Left forelimb (tissue), 1 donor: ENCODE results near the gene FAM53A.
"Not testable (repeated sequence)": the region's sequence is repeated elsewhere in the genome, so short reads cannot be mapped to it uniquely, and the experiment has no call there.

ENCODE experiments used
- DNase-seq: peaks from one replicate; pipeline ENCODE4 v3.0.0-alpha.2; 2018; ENCODE audit warnings: low spot score

The FAM53A gene

DNA sequence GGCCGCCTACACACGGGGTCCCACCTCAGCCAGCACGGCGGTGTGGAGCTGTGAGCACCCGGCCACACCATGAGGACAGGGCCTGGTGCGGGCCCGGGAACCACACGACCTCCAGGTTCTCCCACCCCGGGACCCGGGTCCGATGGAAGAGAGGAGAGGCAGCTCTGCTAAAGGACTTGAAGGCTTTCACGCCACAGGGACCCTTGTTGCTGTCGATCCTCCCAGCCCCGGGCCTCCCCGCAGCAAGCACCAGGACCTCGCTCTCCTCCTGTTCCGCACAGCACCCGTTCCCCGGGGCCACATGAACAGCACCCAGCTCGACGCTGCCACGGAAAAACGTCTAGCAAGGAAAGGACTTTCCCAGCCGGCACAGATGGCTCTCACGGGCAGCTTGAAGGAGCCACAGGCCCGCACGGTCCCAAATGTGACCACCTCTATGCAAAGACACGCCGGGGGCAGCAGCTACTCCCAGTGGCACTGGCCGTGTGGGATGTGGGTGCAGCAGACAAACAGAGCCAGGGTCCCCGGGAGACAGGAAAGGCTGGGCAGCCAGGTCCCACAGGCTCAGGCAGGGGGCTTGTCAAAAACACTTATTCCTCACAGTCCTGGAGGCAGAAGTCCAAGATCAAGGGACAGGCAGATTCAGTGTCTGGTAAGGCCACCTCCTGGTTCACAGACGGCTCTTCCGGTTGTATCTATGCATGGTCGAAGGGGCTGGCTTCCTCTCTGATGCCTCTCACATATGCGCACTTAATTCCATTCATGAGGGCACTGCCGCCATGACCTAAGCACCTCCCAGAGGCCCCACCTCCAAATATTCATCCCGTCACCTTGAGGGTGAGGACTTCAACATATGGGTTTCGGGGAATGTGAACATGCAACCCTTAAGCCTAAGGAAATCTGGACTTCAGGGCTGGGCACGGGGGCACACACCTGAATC lies 24.7 kb downstream of the FAM53A start:
- no peak for DNase-seq

DNA sequence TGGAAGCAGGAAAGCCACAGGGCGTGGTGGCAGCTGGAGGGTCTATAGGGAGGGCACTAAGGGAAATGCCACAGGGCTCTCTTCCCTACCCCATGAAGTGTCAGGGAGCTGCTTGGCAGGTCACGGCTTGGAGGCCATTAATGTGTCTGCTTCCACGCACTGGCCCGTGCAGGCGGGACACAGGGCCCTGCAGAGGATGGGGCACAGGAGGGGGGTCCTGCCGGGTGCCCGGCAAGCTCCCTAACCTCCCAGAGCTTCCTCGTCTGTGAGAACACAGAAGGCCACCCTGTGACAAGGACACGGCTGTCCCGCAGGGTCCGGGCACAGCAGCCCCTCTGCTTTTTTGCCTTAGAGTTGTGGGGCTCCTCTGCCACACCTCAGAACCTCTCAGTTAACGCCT lies 25.5 kb downstream of the FAM53A start:
- no peak for DNase-seq

DNA sequence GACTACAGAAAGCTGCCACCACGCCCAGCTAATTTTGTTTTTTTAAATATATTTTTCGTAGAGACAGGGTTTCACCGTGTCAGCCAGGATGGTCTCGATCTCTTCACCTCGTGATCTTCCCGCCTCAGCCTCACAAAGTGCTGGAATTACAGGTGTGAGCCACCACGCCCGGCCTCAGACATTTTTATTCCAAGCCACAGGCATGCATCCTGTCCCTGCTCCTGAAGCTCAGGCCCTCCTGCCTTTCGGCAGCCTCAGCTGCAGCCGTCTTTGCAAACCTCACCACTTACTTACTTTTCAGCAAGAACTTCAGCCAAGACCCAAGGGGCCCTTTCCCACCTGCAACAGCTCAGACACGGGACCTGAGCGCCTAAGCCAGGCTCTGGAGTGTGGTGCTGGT lies 26.0 kb downstream of the FAM53A start:
- no peak for DNase-seq

DNA sequence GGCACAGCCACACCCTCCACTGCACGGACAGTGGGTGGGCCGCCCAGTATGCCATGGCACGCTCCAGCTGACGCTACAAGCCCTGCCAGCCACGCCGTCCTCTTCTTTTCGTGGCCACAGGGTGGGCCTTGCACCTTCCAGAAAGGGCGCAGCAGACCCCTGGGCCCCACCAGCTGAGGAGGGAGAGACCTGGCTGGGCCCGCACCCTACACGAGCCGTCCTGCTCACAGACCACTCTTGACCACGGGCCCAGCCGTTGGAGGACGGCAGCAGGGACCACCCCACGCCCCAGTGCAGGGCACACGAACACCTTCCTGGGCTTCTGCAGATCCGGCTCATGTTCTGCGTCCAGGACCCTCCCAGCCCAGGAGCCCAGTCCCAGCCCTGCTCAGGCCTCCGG lies 27.1 kb downstream of the FAM53A start:
- DNase-seq: no peak

DNA sequence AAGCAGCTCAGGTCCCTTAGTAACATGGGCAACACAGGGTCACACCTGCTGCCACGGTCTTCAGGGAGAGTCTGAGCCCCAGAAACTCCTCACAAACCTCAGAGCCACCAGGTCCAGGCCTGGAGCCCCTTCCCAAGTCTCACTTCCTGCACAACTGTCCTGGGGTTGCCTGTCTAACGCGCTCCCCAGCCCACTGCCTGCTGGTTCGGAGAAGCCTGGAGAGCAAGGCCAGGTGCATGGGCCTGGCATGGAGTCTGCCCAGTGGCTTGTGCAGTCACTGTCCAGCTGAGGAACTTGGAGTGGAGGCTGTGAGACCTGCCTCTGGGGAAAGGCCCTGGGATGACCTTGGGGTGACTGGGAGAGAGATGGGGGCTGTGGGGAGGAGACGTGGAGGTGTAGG lies 28.0 kb downstream of the FAM53A start:
- no peak for DNase-seq

DNA sequence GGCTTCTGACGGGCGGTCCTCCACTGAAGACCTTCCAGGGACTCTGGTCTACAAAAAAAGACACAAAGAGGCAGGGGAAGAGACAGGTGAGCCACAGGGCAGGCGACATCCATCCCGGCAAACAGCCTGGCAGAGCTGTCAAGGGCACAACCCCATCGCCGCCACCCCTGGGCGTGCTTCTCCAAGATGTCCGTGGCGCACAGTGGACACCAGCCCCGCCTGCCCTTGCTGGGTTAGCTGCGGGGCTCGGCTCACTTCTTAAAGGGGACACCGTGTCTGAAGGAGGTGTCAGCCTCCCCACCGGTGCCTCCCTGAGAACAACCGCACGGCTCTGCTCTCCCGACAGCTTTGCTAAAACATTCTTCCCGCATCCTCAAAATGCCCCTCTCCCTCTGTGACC lies 28.4 kb downstream of the FAM53A start:
- no peak for DNase-seq

DNA sequence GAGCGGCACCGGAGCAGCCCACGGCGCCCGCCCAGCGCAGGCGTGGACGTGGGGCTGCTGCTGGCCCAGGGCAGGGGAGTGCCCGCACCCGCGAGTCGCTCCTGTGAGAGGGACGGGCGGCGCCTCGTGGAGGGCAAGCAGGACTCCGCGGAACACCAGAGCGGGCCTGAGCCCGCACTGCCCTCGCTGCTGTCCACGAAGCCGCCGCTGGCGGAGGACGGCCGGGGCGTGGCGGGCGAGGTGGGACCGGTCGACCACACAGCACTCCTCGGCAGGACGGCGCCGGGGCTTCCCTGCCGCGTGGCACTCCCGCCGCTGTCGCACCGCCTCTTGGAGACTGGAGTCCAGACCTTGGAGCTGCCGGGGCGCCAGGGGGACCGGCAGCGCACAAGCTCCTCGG lies 29.0 kb downstream of the FAM53A start:
- no peak for DNase-seq

DNA sequence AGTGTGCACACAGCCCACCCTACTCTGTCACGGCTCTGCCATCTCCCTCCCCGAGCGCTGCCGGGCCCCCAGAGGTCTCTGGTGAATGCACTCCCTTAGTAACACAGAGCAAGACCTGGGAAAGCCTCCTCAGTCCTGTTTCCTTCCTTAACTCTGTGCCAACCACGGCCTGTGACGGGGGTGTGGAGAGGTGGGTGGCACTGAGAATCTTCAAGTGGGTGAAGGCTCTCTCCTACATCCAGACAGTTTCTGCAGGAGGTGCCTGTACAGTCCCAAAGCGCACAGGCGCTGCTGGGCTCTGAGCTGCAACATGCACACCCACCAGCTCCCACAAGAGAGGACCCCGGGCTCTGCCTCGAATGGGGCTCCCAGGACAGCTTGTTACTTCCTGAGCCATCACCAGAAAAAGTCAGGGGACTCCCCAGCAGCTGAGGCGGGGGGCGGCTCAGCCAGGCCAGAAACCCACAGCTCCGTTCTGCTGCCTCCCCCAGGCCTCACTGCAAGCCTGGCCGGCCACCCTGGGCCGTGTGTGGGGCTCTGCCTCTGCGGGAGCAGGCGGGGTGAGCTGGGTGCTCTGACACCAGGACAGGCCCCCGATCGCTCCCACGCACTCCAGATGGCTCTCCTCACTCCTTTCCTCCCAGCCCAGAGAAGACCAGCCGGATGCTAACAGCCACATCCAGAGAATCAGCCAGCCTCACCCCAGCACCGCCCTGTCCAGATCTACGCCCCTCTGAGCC lies 29.7 kb downstream of the FAM53A start:
- DNase-seq: no peak

DNA sequence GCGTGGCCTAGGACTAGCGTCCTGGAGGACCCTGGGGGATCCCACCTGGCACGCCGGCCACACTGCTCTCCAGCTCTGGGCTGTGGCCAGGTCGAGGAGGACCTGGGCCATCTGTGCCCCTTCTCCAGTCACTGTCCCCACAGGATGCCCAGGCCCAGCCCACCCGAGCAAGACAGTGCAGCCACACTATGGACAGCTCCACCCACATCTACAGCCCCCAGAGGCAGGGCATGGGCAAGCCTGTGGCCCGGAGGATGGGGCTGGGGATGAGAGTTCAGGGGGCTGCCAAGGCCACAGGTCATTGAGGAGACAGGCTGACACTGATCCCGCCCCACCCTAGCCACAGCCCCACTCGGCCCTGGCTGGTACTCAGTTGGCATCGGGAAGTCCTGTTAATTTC lies 30.3 kb downstream of the FAM53A start:
- DNase-seq: no peak

DNA sequence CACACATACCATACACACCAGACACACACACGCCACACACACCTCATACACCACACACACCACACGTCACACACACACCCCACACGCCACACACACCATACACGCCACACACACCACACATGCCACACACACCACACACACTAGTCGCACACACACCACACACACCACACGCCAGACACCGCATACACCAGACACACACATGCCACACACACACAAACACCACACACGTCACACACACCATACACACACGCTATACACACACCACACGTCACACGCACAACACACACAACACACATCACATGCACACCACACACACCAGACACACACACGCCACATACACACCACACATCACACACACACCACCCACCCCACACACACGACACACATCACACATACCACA lies 32.0 kb downstream of the FAM53A start:
- no peak for DNase-seq

DNA sequence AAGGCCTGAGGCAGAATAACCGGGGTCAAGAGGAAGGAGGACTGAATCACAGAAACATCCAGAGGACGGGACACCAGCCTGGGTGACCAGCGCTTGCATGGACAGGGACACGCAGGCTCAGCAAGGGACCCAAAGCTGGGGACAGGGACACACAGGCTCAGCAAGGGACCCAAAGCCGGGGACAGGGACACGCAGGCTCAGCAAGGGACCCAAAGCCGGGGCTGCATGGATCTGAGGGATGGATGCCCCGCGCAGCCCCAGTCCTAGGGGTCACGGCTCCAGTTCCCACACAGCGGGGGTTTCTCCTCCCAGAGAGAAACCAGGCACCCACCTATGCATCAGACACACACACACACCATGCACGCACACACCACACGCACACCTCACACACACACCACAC lies 32.5 kb downstream of the FAM53A start:
- no peak for DNase-seq

DNA sequence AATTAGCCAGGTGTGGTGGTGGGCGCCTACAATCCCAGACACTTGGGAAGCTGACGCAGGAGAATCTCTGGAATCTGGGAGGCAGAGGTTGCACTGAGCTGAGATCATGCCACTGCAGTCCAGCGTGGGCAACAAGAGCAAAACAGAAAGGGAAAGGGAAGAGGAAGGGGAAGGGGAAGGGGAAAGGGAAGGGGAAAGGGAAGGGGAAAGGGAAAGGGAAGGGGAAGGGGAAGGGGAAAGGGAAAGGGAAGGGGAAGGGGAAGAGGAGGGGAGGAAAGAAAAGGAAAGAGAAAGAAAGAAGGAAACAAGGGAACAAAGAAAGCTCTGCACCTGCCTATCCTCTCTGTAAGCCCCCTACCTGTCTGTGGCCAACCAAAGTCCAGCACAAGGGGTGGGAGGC lies 35.2 kb downstream of the FAM53A start:
- DNase-seq: no peak

DNA sequence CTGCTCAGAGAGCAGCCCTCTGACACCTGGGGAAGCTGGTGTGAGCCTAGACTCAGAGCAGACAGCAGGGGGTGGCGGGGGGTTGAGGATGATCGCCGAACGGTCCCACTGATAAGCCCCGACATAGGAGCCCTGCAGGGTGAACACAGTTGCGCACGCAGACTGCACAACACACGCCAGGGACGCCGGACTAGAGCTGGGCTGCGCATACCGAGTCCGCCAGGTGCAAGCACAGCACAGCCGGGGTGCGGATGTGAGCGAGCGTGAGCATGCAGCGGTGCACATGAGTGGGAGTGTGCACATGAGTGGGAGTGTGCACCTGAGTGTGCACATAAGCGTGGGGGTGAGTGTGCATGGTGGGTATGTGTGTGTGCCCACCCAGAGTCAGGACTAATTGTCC lies 36.7 kb downstream of the FAM53A start:
- no peak for DNase-seq

DNA sequence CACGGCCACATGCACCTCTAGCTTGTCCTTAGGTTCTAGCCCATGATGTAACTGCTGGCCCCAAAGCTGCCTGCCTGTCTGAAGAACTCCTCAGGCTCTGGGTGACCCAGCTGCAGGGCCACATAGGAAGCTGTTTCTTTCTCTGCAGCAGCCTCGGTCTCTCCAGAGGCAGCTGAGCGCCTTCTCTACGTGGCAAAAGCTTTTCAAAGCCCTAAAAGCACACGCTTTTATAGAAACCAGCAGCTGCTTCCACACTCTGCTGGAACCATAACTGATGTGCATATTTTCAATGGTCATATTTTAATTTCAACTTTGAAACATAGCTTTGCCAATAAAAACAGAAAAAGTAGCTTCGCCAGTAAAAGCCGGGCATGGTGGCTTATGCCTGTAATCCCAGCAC lies 37.4 kb downstream of the FAM53A start:
- no peak for DNase-seq

DNA sequence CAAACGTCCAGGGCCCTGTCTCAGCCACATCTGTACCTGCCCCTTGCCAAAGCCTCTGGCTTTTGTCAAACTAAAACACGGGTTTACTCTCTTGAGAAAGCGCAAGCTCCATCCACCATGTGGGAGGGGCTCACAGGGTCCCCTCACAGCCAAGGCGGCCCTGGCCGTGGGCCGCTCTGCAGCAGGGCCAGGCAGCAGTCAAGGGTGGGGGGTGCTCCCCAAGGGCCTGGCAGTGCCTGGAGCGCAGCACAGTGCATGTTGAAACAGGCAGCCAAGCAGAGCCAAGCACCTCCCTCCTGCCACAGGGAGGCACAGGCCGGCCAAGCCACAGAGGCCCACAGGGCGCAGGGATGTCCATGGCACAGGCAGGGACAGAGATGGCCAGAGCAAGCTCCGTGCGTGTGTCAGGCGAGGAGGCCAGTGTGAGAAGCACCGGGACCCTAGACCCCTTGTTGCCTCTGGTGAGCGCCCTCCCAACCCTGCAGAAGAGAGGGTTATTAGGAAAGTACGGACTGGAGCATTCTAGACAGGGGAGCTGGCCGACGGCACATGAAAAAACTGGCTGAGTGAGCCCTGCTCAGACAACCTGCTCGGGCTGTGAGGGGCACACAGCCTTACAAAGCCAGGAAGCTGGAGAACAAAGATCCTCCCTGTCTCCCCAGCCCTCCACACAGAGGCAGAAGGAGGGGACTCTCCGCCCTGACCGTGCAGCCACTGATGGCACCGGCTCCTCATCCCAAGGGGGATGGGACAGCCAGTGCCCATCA lies 39.0 kb downstream of the FAM53A start:
- DNase-seq: no peak

DNA sequence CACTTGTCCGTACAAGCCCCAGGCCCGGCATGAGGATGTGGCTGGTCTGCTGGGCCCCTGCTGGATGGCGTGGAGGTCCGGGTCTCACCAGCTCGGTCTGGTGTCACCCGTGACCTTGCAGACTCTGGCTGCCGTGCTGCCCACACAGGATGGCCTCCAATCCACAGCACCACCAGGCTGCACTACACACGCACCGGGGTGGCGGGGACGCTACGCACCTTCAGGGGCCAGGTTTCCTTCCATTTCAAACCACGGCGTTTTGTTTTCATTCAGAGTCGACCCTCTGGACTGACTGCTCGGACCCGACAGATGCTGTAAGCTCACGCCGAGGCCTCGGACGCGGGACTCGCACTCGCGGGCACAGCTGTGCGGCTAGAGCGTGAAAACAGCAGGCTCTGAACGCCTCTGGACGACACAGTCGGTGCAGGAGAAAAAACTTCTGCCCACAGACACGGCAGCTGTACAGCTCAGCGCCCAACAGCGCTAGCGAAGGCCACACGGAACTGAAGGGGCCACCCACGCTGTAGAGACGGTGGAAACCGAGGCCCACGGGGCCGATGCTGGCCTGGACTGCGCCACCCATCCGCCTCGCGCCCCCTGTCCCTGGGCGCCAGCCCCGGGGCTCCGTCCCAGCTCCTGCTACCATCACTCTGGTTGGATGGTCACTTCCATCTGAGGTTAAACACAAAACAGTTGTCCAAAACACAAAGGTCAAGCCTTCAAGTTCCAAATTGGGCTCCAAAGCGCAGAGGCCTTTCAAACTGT lies 40.0 kb downstream of the FAM53A start:
- no peak for DNase-seq

DNA sequence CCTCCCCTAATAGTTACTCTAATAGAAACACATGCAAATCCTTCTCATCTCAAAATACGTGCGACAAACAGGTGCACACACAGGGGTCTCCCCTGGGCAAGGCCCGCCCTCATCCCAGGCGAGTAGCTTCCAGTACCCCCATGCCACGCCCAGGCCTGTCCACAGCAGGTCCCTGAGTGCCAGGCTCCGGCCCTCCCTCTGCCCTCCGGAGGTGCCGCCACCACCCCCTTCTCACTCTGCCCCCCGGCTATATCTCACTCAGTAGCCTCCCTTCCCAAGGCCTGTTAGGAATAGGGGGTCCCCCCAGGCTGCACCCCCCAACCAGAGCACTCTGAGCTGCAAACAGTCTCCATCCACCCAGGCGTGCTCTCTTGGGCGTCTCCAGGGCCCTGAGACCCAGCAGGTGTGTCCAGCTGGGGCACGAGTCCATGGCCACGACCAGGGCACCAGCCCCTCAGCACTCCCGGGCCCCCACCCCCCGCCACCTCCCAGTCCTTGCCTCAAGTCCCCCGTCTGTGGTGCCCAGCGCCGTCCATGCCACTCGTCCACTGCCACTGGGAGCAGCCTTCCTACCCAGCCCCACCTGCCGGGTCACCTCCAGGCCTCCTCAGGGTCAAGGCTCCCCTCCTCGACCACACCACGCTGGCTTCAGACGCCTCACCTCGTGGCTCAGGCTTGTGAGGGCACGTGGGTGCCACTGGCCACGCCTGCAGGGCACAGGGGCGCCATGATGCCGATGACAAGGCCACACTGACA lies 41.7 kb downstream of the FAM53A start:
- no peak for DNase-seq

DNA sequence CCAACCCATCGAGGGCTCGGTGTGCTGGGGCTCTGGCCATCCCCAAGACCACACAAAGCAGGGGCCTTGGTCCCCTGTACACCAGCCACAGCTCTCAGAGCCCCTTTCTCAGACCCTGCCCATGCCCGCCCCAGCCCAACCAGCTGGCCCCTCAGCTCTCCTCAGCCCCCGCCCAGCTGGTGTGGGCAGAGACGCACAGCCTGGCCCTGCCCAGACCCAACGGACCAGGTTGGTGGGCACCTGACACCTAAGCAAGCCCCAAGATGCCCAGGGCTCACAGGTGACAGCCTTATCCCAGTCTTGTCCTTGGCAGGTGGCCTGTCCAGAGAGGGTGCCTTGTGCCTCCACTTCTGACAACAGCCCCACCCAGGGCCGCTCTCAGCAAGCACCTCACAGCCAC lies 42.4 kb downstream of the FAM53A start:
- DNase-seq: no peak

DNA sequence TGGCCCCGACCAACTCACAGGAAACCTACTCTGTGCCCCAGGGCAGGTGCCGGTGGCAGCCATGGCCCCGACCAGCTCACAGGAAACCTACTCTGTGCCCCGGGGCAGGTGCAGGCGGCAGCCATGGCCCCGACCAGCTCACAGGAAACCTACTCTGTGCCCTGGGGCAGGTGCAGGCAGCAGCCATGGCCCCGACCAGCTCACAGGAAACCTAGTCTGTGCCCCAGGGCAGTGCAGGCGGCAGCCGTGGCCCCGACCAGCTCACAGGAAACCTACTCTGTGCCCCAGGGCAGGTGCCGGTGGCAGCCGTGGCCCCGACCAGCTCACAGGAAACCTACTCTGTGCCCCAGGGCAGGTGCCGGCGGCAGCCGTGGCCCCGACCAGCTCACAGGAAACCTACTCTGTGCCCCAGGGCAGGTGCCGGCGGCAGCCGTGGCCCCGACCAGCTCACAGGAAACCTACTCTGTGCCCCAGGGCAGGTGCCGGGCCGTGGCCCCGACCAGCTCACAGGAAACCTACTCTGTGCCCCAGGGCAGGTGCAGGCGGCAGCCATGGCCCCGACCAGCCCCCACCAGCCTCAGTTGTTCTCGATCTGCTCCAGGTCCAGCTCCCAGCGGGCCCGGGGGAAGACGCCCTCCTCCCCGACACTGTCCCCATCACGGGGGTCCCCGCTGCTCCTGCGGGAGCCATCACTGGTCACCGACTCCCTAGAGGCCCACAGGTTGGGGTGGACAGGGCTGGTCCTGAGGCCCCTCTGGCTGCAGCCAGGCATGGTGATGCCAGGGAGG lies 43.2 kb downstream of the FAM53A start:
- not testable (repeated sequence) for DNase-seq

DNA sequence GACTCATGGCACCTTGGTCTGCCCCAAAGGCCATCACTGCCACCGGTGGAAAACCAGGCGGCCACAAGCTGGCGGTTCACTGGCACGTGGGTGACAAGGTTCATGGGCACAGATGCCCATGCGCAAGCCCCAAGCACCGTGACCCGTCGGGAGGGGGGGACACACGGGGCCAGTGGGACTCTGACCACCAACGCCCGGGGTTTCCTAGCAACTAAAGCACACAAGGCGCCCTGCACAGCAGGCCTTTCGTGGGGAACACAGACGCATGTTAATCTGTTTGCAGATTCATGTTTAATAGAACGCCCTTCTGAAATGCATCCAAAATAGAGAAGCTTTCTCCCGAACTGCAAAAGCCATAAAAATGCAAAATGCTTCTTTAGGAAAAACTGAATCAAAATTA lies 43.9 kb downstream of the FAM53A start:
- no peak for DNase-seq
